GM18508 (cell line): ENCODE measurements around the gene DNASE2B.

ENCODE experiments used
- ATAC-seq: cut with Tn5 transposase; IDR thresholded peaks from one replicate; pipeline ENCODE4 v1.9.1; 2021; ENCODE audit warnings: moderate number of reproducible peaks; ENCODE audit not compliant: insufficient read depth, unreplicated experiment

The DNASE2B gene

DNA sequence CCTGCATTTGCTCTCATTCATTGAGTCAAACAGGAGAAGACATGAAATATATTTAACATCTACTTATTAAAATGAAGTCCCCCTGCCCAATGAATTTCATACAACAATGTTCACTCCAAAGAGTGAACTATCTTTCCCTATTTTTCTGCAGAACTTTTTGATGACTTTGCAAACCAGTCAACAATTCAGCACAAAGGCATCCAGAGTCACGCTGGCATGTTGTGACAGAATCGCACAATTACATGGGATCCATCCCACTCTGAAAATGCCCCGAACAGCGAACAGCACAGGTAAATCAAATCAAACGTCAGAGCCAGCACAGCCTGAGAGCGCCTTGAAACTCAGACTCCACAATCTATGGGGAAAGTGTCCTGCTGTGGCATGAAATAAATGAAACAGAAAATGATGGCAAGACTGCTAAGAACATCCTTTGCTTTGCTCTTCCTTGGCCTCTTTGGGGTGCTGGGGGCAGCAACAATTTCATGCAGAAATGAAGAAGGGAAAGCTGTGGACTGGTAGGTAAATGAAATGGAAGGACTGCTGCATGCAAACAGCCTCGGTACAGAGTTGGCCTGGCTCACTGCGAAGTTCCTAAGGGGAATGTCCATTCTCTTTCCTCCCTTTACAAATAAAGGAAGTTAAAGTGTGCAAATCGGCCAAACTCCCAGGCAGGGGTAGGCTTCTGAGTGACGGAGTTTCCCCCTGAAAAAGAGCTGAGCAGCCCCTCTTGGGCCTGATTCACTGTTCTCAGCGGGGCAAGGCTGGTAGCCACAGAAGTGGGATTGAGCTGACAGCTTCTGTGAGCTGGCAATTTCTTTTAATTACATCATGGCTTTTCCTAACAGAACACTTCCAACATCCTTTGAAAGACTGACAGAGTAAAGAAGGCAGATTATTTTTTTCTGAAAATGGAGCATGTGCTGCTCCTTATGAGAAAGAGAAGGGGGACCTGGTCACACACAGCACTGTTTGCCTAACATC is at the start of gene DNASE2B:
TSS of gene DNASE2B (plus strand) at position 310 of the 981 bp plus-strand sequence. CDS start at position 391, 81 bp downstream.
- no peak for ATAC-seq

GRCh38 chr1:84348759-84349158 is 49.5 kb upstream of the DNASE2B start:
- ATAC-seq = no peak

DNA sequence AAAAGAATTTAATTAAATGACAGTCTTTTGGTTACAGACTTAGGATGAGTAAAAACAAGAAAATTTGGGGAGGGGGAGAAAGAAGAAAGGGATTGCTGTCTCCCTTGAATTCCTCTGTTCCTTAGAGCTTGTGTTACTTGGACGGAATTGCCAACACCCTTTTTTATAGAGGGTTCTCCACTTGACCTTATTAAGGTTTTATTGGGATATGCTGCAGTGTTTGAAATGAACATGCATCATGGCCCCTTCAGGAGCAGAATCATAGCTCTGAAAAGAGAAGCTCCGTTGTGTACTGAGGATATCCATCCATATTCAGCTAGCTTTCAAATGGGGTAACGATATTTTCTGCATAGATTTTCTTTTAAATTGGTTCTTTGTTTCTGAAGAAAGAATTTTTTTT is 48.2 kb upstream of the DNASE2B start:
- no peak for ATAC-seq

DNA sequence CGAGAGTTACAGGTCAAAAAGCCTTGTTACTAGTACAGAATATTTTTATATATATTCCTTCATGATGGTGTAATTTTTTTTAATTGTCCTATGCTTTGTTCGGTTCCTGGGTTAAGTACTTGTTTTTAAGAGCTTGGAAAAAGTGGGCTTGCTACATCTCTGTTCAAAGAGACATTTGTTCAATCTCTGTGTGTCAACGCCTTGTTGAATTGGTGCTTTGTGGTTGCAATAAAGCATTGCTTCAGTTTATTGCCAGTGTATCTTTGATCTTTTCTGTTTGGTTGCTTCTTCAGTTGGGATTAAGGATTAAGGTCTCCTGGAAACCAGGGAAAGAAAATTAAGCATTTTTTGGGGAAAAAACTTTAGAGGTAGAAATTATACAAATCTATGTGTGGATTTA is 47.7 kb upstream of the DNASE2B start:
- no peak for ATAC-seq

- ATAC-seq = no peak
Observed at GRCh38 chr1:84352298-84353106, 45.8 kb upstream of the DNASE2B start.

DNA sequence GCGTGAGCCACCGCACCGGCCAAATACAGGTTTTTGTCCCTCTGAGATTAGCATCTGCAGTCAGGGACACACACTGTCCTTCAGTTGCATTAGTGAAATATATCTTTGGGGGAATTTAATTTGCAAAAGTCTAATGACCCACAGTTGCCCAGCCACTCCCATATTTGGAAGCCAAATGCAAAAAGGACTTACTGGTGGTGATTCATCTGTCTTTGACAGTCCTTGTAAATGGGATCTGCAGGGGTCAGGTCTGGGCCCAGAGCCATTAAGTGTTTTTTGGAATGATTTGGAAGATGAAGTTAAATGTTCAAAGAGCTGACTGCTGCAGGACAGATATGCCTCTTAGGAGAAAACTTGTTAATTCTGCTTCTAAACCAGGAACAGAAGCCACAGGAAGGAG is 44.6 kb upstream of the DNASE2B start:
- ATAC-seq = no peak

- no peak for ATAC-seq
Observed at GRCh38 chr1:84355556-84355955, 42.7 kb upstream of the DNASE2B start.

GRCh38 chr1:84356881-84357280 is 41.4 kb upstream of the DNASE2B start:
- ATAC-seq = no peak

DNA sequence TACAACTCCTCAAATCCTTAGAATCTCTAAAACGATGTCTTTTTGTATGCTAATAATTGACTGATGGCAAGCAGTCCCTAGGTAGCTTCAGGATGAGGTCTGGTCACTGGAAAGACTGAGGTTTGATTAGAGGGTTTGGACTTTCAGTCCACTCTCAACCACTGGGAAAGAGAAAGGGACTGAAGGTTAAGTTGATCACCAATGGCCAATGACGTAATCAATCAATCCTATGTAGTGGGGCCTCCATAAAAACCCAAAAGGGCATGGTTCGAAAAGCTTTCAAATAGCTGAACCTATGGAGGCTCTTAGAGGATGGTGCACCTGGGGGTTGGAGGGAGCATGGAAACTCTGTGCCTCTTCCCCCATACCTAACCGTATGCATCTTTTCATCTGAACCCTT is 39.6 kb upstream of the DNASE2B start:
- ATAC-seq = no peak

GRCh38 chr1:84360316-84360715 is 38.0 kb upstream of the DNASE2B start:
- no peak for ATAC-seq

- no peak for ATAC-seq
Observed at GRCh38 chr1:84361796-84362195, 36.5 kb upstream of the DNASE2B start.

GRCh38 chr1:84363019-84363418 is 35.3 kb upstream of the DNASE2B start:
- ATAC-seq = no peak

DNA sequence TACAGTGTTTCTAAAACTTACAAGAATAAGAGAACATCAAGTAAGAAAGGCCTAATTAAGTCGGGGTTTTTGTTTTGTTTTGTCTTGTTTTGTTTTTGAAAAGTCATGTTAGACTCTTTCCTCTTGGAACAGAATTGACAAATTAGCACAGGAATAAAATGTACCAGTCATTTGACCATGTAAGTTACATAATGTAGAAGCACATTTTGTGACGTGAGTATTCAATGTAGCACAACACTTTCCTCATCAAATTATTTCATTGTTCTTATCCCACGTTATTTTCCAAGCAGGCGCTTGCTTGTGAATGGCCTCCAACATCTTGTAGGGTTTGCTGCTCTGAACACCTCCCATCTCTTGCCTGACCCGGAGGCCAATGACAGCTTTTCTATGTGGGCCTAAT is 34.7 kb upstream of the DNASE2B start:
- ATAC-seq = no peak

- ATAC-seq = no peak
Observed at GRCh38 chr1:84365225-84366221, 32.8 kb upstream of the DNASE2B start.

- no peak for ATAC-seq
Observed at GRCh38 chr1:84366786-84367185, 31.5 kb upstream of the DNASE2B start.

DNA sequence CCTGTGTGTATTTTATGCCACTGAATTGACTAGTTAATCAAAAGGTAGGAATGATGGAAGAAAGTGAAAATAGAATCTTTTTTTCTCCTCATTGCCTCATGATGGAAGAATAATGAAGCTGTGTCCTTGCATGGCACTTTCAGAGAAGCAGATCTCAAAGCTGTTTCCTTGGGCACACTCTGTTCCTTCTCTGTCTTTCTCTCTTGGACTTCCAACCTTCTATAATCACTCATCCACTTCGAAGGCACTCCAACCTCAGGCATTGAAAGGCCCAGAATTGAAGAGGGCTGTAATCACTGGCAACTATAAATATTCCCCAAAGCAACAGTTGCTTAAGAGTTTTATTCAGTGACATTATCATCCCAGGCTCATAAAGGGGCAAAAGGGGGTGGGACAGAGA is 31.1 kb upstream of the DNASE2B start:
- no peak for ATAC-seq

GRCh38 chr1:84368441-84368840 is 29.8 kb upstream of the DNASE2B start:
- no peak for ATAC-seq

- no peak for ATAC-seq
Observed at GRCh38 chr1:84370266-84370665, 28.0 kb upstream of the DNASE2B start.

DNA sequence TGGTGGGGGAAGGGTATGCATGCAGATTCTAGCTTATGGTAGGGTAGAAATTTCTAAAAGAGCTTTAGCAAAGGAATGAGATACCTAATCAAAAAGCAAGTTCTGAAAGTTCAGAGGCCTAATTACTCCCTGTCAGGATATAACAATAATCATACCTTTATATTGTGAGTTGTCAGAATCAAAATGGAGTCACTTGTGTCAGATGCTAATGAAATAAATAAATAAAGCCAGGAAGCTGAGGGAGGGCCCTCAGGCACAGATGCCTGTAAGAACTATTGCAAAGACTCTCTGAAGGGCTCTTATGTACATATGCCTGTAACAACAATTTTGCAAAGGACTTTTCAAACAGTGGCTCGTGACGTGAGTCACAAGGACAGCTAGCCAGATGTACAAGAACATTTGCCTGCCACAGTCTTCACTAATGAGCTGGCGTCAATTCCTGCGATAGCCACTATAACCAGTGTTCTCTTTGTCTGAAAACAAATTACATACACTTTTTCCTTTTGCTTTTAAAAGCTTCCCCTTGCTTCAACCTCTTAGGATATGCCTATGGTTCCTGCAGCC is 27.4 kb upstream of the DNASE2B start:
- ATAC-seq = no peak
